Vagina (tissue), 2 donors: Measurements from ENCODE around the gene PCDHGB4.

Experiments used
- CTCF ChIP-seq, 3 experiments: fragments of 450-650 bp in 2 of 3; fragments of 200-600 bp in 1 of 3; sonication (generic) in 1 of 3; IDR thresholded peaks; one replicate each; pipeline ENCODE4 v1.5.1; 2017 to 2019; ENCODE audit warnings: antibody characterized with exemption in 3 of 3, mild to moderate bottlenecking in 2 of 3, moderate library complexity in 2 of 3
- POLR2A ChIP-seq, 2 donors: fragments of 450-650 bp; IDR thresholded peaks; one replicate each; pipeline ENCODE4 v1.6.1; 2017; ENCODE audit warnings: antibody characterized with exemption in 2 of 2, mild to moderate bottlenecking in 2 of 2, moderate library complexity in 2 of 2
- POLR2AphosphoS5 ChIP-seq, 2 donors: sonication (generic); formaldehyde crosslinking; IDR thresholded peaks; one replicate each; pipeline ENCODE4 v1.9.0; 2017; ENCODE audit warnings: antibody characterized with exemption in 2 of 2, mild to moderate bottlenecking in 2 of 2, low read depth in 1 of 2; ENCODE audit not compliant: insufficient read depth in 1 of 2

GRCh38 chr5:141374627-141375026, 12.9 kb upstream of the PCDHGB4 start:
- TF ChIP-seq POLR2A (IDR thresholded peaks at IDR 0.05) (no peak), CTCF (IDR thresholded peaks at IDR 0.05) (no peak), POLR2AphosphoS5 (IDR thresholded peaks at IDR 0.05; ENCODE audit: insufficient read depth in 1 of 2, low read depth in 1 of 2) (no peak)
